K562 (cell line): Measurements from ENCODE around the gene CPNE9. TPM values are rescaled to one million over a fixed set of nuclear protein-coding genes. Genes with fewer than 3 reads are reported as not detected.
A peak's percentile ranks its signal among the peaks of the same experiment; 100 is the strongest.

Source experiments
- ARID4B ChIP-seq: sonication (generic); formaldehyde crosslinking; IDR thresholded peaks from 2 replicates; pipeline ENCODE4 v1.8.0; 2022; ENCODE audit warnings: mild to moderate bottlenecking, missing genetic modification reagents
- ASH1L ChIP-seq: fragments of 450-650 bp; IDR thresholded peaks from 2 replicates; pipeline ENCODE4 v1.6.1; 2018; ENCODE audit warnings: borderline replicate concordance, mild to moderate bottlenecking, low read depth; ENCODE audit not compliant: partially characterized antibody
- CBFA2T3 ChIP-seq: fragments of 450-650 bp; IDR thresholded peaks from 2 replicates; pipeline ENCODE4 v1.6.1; 2017
- CBX5 ChIP-seq: IDR thresholded peaks from 2 replicates; pipeline ENCODE4 v1.6.1; 2014; ENCODE audit warnings: low read depth, borderline replicate concordance
- CBX8 ChIP-seq: fragments of 200-600 bp; sonication (generic); IDR thresholded peaks from 2 replicates; pipeline ENCODE4 v1.6.1; 2012; ENCODE audit warnings: borderline replicate concordance, mixed run types, low read depth, mild to moderate bottlenecking, moderate library complexity, mixed read lengths, low read length, control low read depth, inconsistent platforms; ENCODE audit not compliant: poor library complexity, severe bottlenecking; ENCODE audit errors: extremely low read depth
- FOXK1 ChIP-seq: sonication (generic); formaldehyde crosslinking; IDR thresholded peaks from 2 replicates; pipeline ENCODE4 v1.8.0; 2022; ENCODE audit warnings: missing genetic modification reagents, mild to moderate bottlenecking, borderline replicate concordance
- GABPB1 ChIP-seq: sonication (generic); formaldehyde crosslinking; IDR thresholded peaks from 2 replicates; pipeline ENCODE4 v1.8.0; 2022; ENCODE audit warnings: mild to moderate bottlenecking, missing genetic modification reagents
- KDM5B ChIP-seq: fragments of 200-600 bp; sonication (generic); IDR thresholded peaks from 2 replicates; pipeline ENCODE4 v1.6.1; 2012; ENCODE audit warnings: low read depth, mild to moderate bottlenecking, moderate library complexity, low read length, control low read depth, inconsistent platforms; ENCODE audit not compliant: insufficient replicate concordance
- KLF6 ChIP-seq: fragments of 250-450 bp; sonication (Bioruptor Pico); IDR thresholded peaks from 2 replicates; pipeline ENCODE4 v1.4.0; 2020; ENCODE audit warnings: mild to moderate bottlenecking, moderate library complexity, borderline replicate concordance
- MLX ChIP-seq, 2 experiments: fragments of 450-650 bp in 1 of 2; sonication (generic) in 1 of 2; formaldehyde crosslinking; conservative IDR thresholded peaks; 2 replicates each; pipeline versions ENCODE4 v1.4.0 to v1.8.1; 2020 to 2022; ENCODE audit warnings: mild to moderate bottlenecking in 1 of 2, missing genetic modification reagents in 1 of 2
- NEUROD1 ChIP-seq: fragments of 150-350 bp; IDR thresholded peaks from 2 replicates; pipeline ENCODE4 v1.6.1; 2014; ENCODE audit warnings: borderline replicate concordance, low read length, low read depth; ENCODE audit not compliant: partially characterized antibody
- NFIC ChIP-seq: fragments of 450-650 bp; IDR thresholded peaks from 2 replicates; pipeline ENCODE4 v1.6.1; 2017; ENCODE audit warnings: mild to moderate bottlenecking, inconsistent platforms
- NR4A1 ChIP-seq, 2 experiments: fragments of 250-450 bp in 1 of 2; fragments of 450-650 bp in 1 of 2; sonication (Bioruptor Pico) in 1 of 2; IDR thresholded peaks; 2 replicates each; pipeline versions ENCODE4 v1.4.0 to v1.6.1; 2016 to 2020; ENCODE audit warnings: mild to moderate bottlenecking in 2 of 2, missing compliant biosample characterization in 1 of 2, missing genetic modification characterization in 1 of 2, moderate library complexity in 1 of 2
- RBM34 ChIP-seq: fragments of 200-400 bp; formaldehyde crosslinking; IDR thresholded peaks from 2 replicates; pipeline ENCODE4 v1.6.1; 2018; ENCODE audit warnings: low read length, borderline replicate concordance; ENCODE audit not compliant: insufficient read depth
- SMARCB1 ChIP-seq: IDR thresholded peaks from 2 replicates; pipeline ENCODE4 v1.6.1; 2011; ENCODE audit warnings: improper control_type of control experiment, low read depth; ENCODE audit not compliant: insufficient read length
- TRIM24 ChIP-seq, 2 experiments: fragments of 450-650 bp; IDR thresholded peaks; 2 replicates each; pipeline ENCODE4 v1.6.1; 2016
- ZBTB5 ChIP-seq: fragments of 450-650 bp; IDR thresholded peaks from 2 replicates; pipeline ENCODE4 v1.6.1; 2017; ENCODE audit warnings: antibody characterized with exemption
- polyA plus RNA-seq, 8 experiments: library from polyadenylated mRNA; depleted of rRNA in 4 of 8; stranded (reverse) in 5 of 8; unstranded in 3 of 8; fragments of >200 nt; fragmentation: Nextera tagmentation in 2 of 8; fragmentation: Illumina TruSeq in 1 of 8; extraction: Ambion mirVana in 2 of 8; extraction: Trizol in 1 of 8; gene quantifications; 2 replicates each; pipeline versions ENCODE4 v1.2.1 to v1.2.3, GENCODE V29; 2011 to 2014; ENCODE audit warnings: inconsistent platforms in 1 of 8, missing spikeins in 1 of 8
- total RNA-seq, 7 experiments: library from RNA; depleted of rRNA in 6 of 7; stranded (reverse); fragments of >200 nt in 6 of 7; fragmentation: Illumina TruSeq in 2 of 7; extraction: Trizol in 2 of 7; gene quantifications; 2 replicates each; pipeline versions ENCODE4 v1.2.1 to v1.2.3, GENCODE V29; 2011 to 2021; ENCODE audit warnings: low replicate concordance in 1 of 7

Gene CPNE9
- total and polyA plus RNA-seq, 9 of the 15 experiments (the other 6 are each of a cell fraction or from before 2014, with no cell fraction given): 0.22 to 0.56 (median 0.29) TPM; not detected in 3

GRCh38 chr3:9749645-9750555 lies 46.3 kb downstream of the CPNE9 start, which contains the start of gene OGG1 (continued):
- TF ChIP-seq FOXK1 (CRISPR knock-in tag) (peak; percentile 92), CBFA2T3 (peak; percentile 51), MLX (CRISPR knock-in tag; conservative IDR thresholded peaks at IDR 0.05) (0 out of 4 replicates have a peak, but pooled peaks of 1 of the 2 experiments have one; percentile 70), TRIM24 (IDR thresholded peaks at IDR 0.05) (peak; percentile 27 to 70; a peak in 2 of 4 replicates), KLF6 (CRISPR knock-in tag) (peak; percentile 64; the same call in 1 of the 2 replicates), NEUROD1 (peak; percentile 56), CBX5 (no peak), SMARCB1 (peak; percentile 11), ARID4B (CRISPR knock-in tag) (peak; percentile 90), KDM5B (peak; percentile 80), ASH1L (peak; percentile 48), GABPB1 (peak; percentile 96), CBX8 (no peak), NFIC (peak; percentile 98), RBM34 (no peak), NR4A1 (CRISPR knock-in tag; IDR thresholded peaks at IDR 0.05) (no peak), NR4A1 (tag; IDR thresholded peaks at IDR 0.05) (no peak), ZBTB5 (peak; percentile 92)
